Osteoblast (primary cell): Measurements from ENCODE around the gene NUP214. TPM values are rescaled to one million over a fixed set of nuclear protein-coding genes. Genes with fewer than 3 reads are reported as not detected.
"Not testable (repeated sequence)": the region's sequence is repeated elsewhere in the genome, so short reads cannot be mapped to it uniquely, and the experiment has no call there.

Experiments used
- DNase-seq: peaks from one replicate; pipeline ENCODE4 v3.0.0; 2011; ENCODE audit warnings: low spot score, mixed read lengths; ENCODE audit not compliant: insufficient read length; ENCODE audit errors: missing footprints
- H2AFZ ChIP-seq: 2 replicates; pipeline ENCODE4 v1.6.0; 2011; ENCODE audit warnings: mild to moderate bottlenecking, low read length
- H3K27ac ChIP-seq: 2 replicates; pipeline ENCODE4 v1.5.1; 2011; ENCODE audit warnings: mild to moderate bottlenecking, low read depth, low read length, moderate library complexity
- H3K27me3 ChIP-seq: 2 replicates; pipeline ENCODE4 v1.6.0; 2012; ENCODE audit warnings: mild to moderate bottlenecking, control low read depth, inconsistent platforms, low read length, moderate library complexity; ENCODE audit not compliant: insufficient read depth
- H3K36me3 ChIP-seq: 2 replicates; pipeline ENCODE4 v1.5.1; 2011; ENCODE audit warnings: mild to moderate bottlenecking, low read length, control low read depth, moderate library complexity; ENCODE audit not compliant: insufficient read depth
- H3K4me1 ChIP-seq: 2 replicates; pipeline ENCODE4 v1.5.1; 2011; ENCODE audit warnings: mild to moderate bottlenecking, low read length, control low read depth, moderate library complexity; ENCODE audit not compliant: insufficient read depth
- H3K4me2 ChIP-seq: 2 replicates; pipeline ENCODE4 v1.6.0; 2011; ENCODE audit warnings: mild to moderate bottlenecking, low read length; ENCODE audit not compliant: insufficient read depth
- H3K4me3 ChIP-seq: fragments of 200-600 bp; sonication (generic); 3 replicates; pipeline ENCODE4 v1.5.1; 2012; ENCODE audit warnings: mild to moderate bottlenecking, low read length, inconsistent platforms; ENCODE audit not compliant: insufficient read depth
- H3K79me2 ChIP-seq: 2 replicates; pipeline ENCODE4 v1.6.0; 2012; ENCODE audit warnings: mild to moderate bottlenecking, low read length, control low read depth, inconsistent platforms; ENCODE audit not compliant: insufficient read depth
- H3K9me3 ChIP-seq: 2 replicates; pipeline ENCODE4 v1.5.1; 2011; ENCODE audit warnings: low read depth, low read length, control low read depth
- H4K20me1 ChIP-seq: 2 replicates; pipeline ENCODE4 v1.6.0; 2012; ENCODE audit warnings: mild to moderate bottlenecking, low read length, control low read depth; ENCODE audit not compliant: insufficient read depth
- CTCF ChIP-seq: IDR thresholded peaks from 2 replicates; pipeline ENCODE4 v1.5.1; 2011; ENCODE audit warnings: mild to moderate bottlenecking, low read depth, low read length, moderate library complexity; ENCODE audit errors: extremely low read depth
- total RNA-seq: library from RNA; depleted of rRNA; stranded (reverse); fragments of >200 nt; gene quantifications from 2 replicates; pipeline ENCODE4 v1.2.3, GENCODE V29; 2012

Gene NUP214
- total RNA-seq, 1 donor, result 17.7 TPM

DNA sequence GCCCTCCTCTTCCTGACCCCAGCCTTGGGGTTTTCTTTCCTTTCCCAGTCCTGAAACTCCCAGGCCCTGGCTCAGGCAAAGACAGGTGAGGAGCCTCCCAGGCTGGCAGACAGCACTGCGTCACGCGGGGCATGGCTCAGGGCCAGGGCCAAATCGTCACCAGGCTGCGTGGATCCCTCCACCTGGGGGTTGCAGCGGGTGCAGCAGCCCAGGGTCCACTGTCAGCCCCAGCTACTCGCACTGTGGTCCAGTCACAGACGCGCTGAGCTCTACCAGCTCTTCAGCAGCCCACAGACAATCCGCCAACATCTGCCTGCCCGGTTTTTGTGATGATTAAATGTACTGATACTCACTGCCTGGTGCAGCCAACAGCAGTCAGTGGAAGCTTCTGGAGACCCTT lies 138.8 kb downstream of the NUP214 start:
- no peak for TF ChIP-seq CTCF

GRCh38 chr9:131266266-131267229 lies 141.2 kb downstream of the NUP214 start:
- H2AFZ ChIP-seq, result no peak overlapping the region
- no peak for TF ChIP-seq CTCF
- no peaks in the 10 kb centered on the region for H4K20me1 ChIP-seq
- H3K9me3 ChIP-seq, result no peaks in the 10 kb centered on the region
- no peaks in the 10 kb centered on the region for H3K36me3 ChIP-seq
- DNase-seq, result peak; percentile 79
- no peak overlapping the region for H3K4me2 ChIP-seq
- no peaks in the 10 kb centered on the region for H3K79me2 ChIP-seq
- H3K27me3 ChIP-seq, result no peaks in the 10 kb centered on the region
- no peak overlapping the region for H3K4me3 ChIP-seq
- H3K4me1 ChIP-seq, result no peaks in the 10 kb centered on the region
- H3K27ac ChIP-seq, result no peak overlapping the region

More for the DNA sequence above, 138.8 kb downstream of the NUP214 start:
- no peaks in the 10 kb centered on the region for H3K36me3 ChIP-seq
- no peak overlapping the region for H3K4me2 ChIP-seq
- no peak overlapping the region for H3K4me3 ChIP-seq
- no peak overlapping the region for H2AFZ ChIP-seq
- H3K27me3 ChIP-seq, result no peaks in the 10 kb centered on the region
- no peaks in the 10 kb centered on the region for H4K20me1 ChIP-seq
- no peaks in the 10 kb centered on the region for H3K9me3 ChIP-seq
- DNase-seq, result no peak
- no peak overlapping the region for H3K27ac ChIP-seq
- H3K79me2 ChIP-seq, result no peaks in the 10 kb centered on the region
- no peaks in the 10 kb centered on the region for H3K4me1 ChIP-seq

DNA sequence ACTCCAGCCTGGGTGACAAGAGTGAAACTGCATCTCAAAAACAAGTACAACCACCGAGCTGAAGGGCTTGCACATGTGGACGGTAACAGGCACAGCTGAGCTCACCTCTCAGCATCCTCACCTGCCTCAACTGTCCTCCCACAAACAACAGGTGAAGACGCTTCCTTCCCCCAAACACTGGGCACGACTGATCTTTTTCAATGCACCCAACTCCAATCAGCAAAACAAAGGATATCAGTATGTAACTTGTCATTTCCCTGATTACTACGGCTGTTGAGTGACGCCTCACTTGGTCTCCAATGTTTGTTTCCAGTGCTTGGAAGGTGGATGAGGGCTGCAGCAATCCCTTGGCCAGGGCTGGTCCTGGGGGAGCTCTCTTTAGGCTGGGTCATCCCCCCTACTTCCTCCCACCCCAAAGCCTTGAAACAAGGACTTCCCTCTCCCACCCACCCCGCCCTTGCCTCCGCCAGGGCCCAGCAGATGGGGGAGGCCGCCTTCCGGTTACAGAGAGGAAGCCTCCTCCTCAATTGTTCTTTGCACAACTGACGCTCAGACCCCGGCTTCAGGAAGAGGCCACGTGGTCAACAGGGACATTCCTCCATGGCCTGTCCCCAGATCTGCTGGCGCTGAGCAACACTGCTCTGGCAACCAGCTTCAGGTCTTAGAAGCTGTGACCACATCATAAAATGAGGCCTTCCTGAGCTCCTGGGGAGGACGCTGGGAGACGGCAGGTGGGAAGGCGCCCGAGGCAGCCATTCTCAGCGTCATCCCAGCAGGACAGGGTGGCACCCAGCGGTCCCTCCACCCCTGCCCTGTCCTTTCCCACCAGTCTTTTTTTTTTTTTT lies 145.0 kb downstream of the NUP214 start:
- DNase-seq, result peak; percentile 73
- Histone ChIP-seq H3K4me3 (no peak overlapping the region), H4K20me1 (no peaks in the 10 kb centered on the region), H2AFZ (no peak overlapping the region), H3K4me1 (no peaks in the 10 kb centered on the region), H3K4me2 (no peak overlapping the region), H3K9me3 (no peaks in the 10 kb centered on the region), H3K27me3 (no peaks in the 10 kb centered on the region), H3K27ac (no peak overlapping the region), H3K36me3 (no peaks in the 10 kb centered on the region), H3K79me2 (no peaks in the 10 kb centered on the region)
- no peak for TF ChIP-seq CTCF

DNA sequence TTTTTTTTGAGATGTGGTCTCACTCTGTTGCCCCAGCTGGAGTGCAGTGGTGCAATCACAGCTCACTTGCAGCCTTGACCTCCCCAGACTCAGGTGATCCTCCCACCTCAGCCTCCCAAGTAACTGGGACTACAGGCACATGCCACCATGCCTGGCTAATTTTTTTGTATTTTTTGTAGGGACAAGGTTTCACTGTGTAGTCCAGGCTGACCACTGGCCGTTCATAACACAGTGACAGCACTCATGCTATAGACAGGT lies 145.6 kb downstream of the NUP214 start:
- not testable (repeated sequence) for H3K27me3 ChIP-seq, H3K4me3 ChIP-seq, H3K9me3 ChIP-seq, DNase-seq, H3K36me3 ChIP-seq, H3K27ac ChIP-seq, H2AFZ ChIP-seq, H3K79me2 ChIP-seq, H3K4me2 ChIP-seq, H3K4me1 ChIP-seq, H4K20me1 ChIP-seq
